Measurements from ENCODE around the gene CCDC142.
"Not testable (repeated sequence)": the region's sequence is repeated elsewhere in the genome, so short reads cannot be mapped to it uniquely, and the experiment has no call there.

The CCDC142 gene

DNA sequence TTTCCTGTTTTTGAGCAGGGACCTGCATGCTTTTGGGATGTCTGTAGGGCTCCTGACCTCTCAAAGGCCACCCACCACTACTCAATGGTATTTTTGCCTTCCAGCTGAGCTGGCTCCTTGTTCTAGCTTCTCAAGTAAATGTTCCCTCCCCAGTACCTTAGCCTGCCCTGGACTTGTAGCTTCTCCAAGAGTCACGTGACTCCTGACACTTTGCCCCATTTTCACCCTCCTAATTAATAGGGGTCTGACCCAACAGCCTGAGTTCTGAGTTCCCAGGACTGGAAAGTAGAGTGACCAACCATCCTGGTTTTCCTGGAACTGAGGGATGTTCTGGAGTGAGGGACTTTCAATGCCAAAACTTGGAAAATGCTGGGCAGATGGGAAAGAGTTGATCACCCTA is 12.6 kb upstream of the CCDC142 start:
- Histone ChIP-seq H3K36me3 (ENCODE audit: control insufficient read depth, insufficient read depth, low read length) (peaks cover 42% of the 10 kb centered on the region), H3K9me3 (ENCODE audit: control insufficient read depth, low read length) (no peaks in the 10 kb centered on the region), H3K4me3 (ENCODE audit: extremely low read depth, insufficient read depth, low read length, poor library complexity, severe bottlenecking) (no peak overlapping the region), H3K27ac (ENCODE audit: low read depth, low read length, severe bottlenecking) (no peak overlapping the region), H3K4me1 (ENCODE audit: control insufficient read depth, insufficient read depth, low read length, poor library complexity, severe bottlenecking) (peaks cover 13% of the 10 kb centered on the region)
- 100% methylated on average over 1 of the region's 1 CpG; no CpG with 5 or more reads in 1 of the 2 experiments for WGBS, 2 experiments (ENCODE audit: insufficient coverage in 2 of 2)

- 92 to 98% methylated on average over 3 of the region's 3 CpGs for WGBS, 2 experiments (ENCODE audit: insufficient coverage in 2 of 2)
- no peaks in the 10 kb centered on the region for H3K9me3 ChIP-seq (ENCODE audit: control insufficient read depth, low read length)
- no peak overlapping the region for H3K27ac ChIP-seq (ENCODE audit: low read depth, low read length, severe bottlenecking)
- H3K4me3 ChIP-seq (ENCODE audit: extremely low read depth, insufficient read depth, low read length, poor library complexity, severe bottlenecking) = no peak overlapping the region
- H3K36me3 ChIP-seq (ENCODE audit: control insufficient read depth, insufficient read depth, low read length) = peaks cover 47% of the 10 kb centered on the region
- peaks cover 6% of the 10 kb centered on the region for H3K4me1 ChIP-seq (ENCODE audit: control insufficient read depth, insufficient read depth, low read length, poor library complexity, severe bottlenecking)
Observed at GRCh38 chr2:74493546-74493945, 10.7 kb upstream of the CCDC142 start.

DNA sequence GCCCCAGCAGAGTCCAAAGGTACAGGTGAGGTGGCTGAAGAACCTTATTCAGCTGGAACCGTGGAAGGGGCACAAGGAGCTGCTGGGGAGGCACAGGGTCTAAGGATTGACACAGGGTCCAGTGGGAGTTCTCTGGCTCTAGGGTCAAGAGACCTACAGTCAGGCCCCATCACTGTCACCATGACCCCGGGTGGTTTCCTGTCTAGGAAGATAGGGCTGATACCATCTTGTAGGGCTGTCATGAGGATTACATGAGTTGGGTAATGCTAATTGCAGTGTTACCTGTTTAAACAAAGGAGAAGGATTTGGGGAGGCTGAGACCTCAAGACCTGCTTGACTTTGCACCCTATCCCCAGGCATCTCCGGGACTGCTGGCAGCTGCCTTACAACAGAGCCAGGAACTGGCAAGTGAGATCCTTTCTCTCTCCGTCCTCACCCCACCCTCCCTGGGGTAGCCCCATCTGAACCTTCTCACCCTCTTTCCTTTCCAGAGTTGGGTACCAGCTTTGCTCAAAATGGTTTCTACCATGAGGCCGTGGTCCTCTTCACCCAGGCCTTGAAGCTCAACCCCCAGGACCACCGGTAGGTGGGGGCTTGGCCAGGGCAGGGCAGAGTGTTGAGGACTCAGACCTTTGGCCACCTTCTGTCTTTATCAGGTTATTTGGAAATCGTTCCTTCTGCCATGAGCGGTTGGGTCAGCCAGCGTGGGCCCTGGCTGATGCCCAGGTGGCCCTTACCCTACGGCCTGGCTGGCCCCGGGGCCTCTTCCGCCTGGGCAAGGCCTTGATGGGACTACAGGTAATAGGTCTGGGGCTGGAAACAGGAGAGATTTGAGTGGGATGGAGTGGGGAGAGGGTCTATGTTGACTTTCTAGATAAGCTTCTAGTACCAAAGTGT is 9.1 kb upstream of the CCDC142 start:
- H3K36me3 ChIP-seq (ENCODE audit: control insufficient read depth, insufficient read depth, low read length) = peaks cover 59% of the 10 kb centered on the region
- H3K4me1 ChIP-seq (ENCODE audit: control insufficient read depth, insufficient read depth, low read length, poor library complexity, severe bottlenecking) = no peaks in the 10 kb centered on the region
- no peak overlapping the region for H3K4me3 ChIP-seq (ENCODE audit: extremely low read depth, insufficient read depth, low read length, poor library complexity, severe bottlenecking)
- WGBS, 2 experiments (ENCODE audit: insufficient coverage in 2 of 2) = 97 to 99% methylated on average over 8 to 10 of the region's 12 CpGs
- H3K9me3 ChIP-seq (ENCODE audit: control insufficient read depth, low read length) = no peaks in the 10 kb centered on the region
- H3K27ac ChIP-seq (ENCODE audit: low read depth, low read length, severe bottlenecking) = no peak overlapping the region

DNA sequence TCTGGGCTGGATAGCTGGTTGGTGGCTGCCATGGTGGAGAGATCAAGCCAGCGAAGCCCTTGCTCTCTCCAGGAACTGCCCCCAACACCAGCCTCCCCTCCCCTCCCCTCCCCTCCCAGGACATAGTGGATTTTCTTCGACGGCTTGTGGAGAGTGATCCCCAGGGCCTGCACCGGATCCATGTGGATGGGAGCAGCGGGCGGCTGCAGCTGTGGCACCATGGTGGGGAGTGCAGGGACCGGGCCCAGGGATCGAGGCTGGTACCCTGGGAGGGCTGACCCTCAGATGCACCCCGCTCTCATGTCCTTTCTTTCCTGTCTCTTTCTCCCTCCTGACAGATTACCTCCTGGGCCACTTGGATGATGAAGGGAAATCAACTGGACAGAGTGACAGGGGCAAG is 7.1 kb upstream of the CCDC142 start:
- no peak overlapping the region for H3K27ac ChIP-seq (ENCODE audit: low read depth, low read length, severe bottlenecking)
- H3K36me3 ChIP-seq (ENCODE audit: control insufficient read depth, insufficient read depth, low read length) = peaks cover 67% of the 10 kb centered on the region
- no peaks in the 10 kb centered on the region for H3K9me3 ChIP-seq (ENCODE audit: control insufficient read depth, low read length)
- no peaks in the 10 kb centered on the region for H3K4me1 ChIP-seq (ENCODE audit: control insufficient read depth, insufficient read depth, low read length, poor library complexity, severe bottlenecking)
- H3K4me3 ChIP-seq (ENCODE audit: extremely low read depth, insufficient read depth, low read length, poor library complexity, severe bottlenecking) = no peak overlapping the region
- WGBS, 2 experiments (ENCODE audit: insufficient coverage in 2 of 2) = 97 to 100% methylated on average over 6 of the region's 9 CpGs

DNA sequence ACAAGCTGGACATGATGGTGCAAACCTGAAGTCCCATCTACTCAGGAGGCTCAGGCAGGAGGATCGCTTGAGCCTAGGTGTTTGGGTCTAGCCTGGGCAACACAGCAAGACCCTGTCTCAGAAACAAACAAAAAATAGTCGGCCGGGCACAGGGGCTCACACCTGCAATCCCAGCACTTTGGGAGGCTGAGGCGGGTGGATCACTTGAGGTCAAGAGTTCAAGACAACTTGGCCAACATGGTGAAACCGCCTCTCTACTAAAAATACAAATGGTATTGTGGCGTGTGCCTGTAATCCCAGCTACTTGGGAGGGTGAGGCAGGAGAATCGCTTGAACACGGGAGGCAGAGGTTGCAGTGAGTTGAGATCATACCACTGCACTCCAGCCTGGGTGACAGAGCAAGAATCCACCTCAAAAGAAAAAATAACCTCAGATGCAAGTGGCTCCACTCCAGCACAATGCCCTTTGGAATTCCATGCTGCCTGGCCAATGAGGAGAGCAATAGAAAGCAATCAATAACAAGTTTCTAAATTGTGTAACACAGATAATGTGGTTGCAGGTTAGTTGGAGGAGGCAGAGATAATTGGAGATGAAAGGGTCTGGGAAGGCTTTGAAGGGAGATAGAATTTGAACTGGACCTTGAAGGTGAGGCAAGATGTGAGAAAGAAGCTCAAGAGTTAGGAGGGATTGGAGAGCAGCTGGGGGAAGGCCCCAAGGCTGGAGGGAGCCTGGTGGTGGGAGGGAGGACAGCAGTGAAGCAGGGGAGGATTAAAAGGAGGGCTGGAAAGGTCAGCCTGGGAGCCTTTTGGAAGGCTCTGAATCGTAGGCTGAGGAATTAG is 6.1 kb upstream of the CCDC142 start:
- WGBS, 2 experiments (ENCODE audit: insufficient coverage in 2 of 2) = 83 to 92% methylated on average over 5 to 7 of the region's 9 CpGs
- Histone ChIP-seq H3K36me3 (ENCODE audit: control insufficient read depth, insufficient read depth, low read length) (peaks cover 59% of the 10 kb centered on the region), H3K4me1 (ENCODE audit: control insufficient read depth, insufficient read depth, low read length, poor library complexity, severe bottlenecking) (no peaks in the 10 kb centered on the region), H3K4me3 (ENCODE audit: extremely low read depth, insufficient read depth, low read length, poor library complexity, severe bottlenecking) (no peak overlapping the region), H3K27ac (ENCODE audit: low read depth, low read length, severe bottlenecking) (no peak overlapping the region), H3K9me3 (ENCODE audit: control insufficient read depth, low read length) (no peaks in the 10 kb centered on the region)

GRCh38 chr2:74486141-74486540 is 3.3 kb upstream of the CCDC142 start:
- Histone ChIP-seq H3K27ac (ENCODE audit: low read depth, low read length, severe bottlenecking) (no peak overlapping the region), H3K9me3 (ENCODE audit: control insufficient read depth, low read length) (no peaks in the 10 kb centered on the region), H3K4me3 (ENCODE audit: extremely low read depth, insufficient read depth, low read length, poor library complexity, severe bottlenecking) (no peak overlapping the region), H3K4me1 (ENCODE audit: control insufficient read depth, insufficient read depth, low read length, poor library complexity, severe bottlenecking) (peaks cover 3% of the 10 kb centered on the region), H3K36me3 (ENCODE audit: control insufficient read depth, insufficient read depth, low read length) (peaks cover 42% of the 10 kb centered on the region)
- 100% methylated on average over 2 of the region's 2 CpGs for WGBS, 2 experiments (ENCODE audit: insufficient coverage in 2 of 2)

- Histone ChIP-seq H3K4me3 (ENCODE audit: extremely low read depth, insufficient read depth, low read length, poor library complexity, severe bottlenecking) (peak overlapping the region; percentile 79), H3K36me3 (ENCODE audit: control insufficient read depth, insufficient read depth, low read length) (peaks cover 45% of the 10 kb centered on the region)
- WGBS, 2 experiments (ENCODE audit: insufficient coverage in 2 of 2) = 90 to 91% methylated on average over 13 to 15 of the region's 19 CpGs
- H3K4me1 ChIP-seq (ENCODE audit: control insufficient read depth, insufficient read depth, low read length, poor library complexity, severe bottlenecking); H3K9me3 ChIP-seq (ENCODE audit: control insufficient read depth, low read length); H3K27ac ChIP-seq (ENCODE audit: low read depth, low read length, severe bottlenecking): not testable (repeated sequence)
Observed at GRCh38 chr2:74483675-74484164, 922 bp upstream of the CCDC142 start.

DNA sequence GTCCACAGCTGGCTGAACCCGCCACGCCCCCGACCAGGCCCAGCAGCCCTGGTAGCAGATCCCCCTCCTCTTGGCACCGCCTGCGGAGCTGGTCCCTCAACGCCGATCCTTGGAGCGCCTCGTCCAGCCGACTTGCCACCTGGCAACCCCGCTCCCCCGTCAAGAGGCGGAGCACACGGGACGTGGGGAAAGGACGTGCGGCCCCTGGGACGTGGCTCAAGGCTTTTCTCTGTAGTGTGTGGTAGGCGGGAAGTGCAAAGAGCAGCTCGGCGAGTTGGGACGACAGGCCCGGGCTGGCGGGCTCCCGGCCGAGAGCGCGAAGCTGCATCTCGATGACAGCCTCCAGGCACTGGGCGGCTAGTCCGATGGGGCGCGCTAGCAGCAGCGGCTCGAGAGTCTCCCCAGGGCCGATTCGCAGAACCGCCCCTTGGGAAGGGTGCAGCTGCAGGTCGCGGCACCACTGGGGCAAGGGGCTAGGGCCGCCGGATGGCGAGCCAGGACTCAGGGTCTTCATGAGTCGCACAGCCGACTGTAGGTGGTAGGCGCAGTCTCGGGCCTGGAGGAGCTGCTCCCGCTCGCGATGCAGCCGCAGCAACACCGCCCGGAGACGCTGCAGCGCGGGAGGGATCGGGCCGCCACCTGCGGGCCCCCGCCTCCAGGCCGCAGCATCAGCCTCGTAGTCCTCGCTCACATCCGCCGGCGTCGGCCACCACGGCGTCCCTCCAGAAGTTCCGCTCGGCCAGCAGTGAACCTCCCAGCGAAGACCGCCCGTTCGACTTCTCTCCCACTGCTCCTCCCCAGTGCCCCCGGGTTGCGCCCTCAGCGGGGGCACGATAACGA is 617 bp downstream of the CCDC142 start:
- Histone ChIP-seq H3K27ac (ENCODE audit: low read depth, low read length, severe bottlenecking) (peak overlapping the region; percentile 81), H3K4me3 (ENCODE audit: extremely low read depth, insufficient read depth, low read length, poor library complexity, severe bottlenecking) (peak overlapping the region; percentile 79), H3K4me1 (ENCODE audit: control insufficient read depth, insufficient read depth, low read length, poor library complexity, severe bottlenecking) (peaks cover 4% of the 10 kb centered on the region), H3K9me3 (ENCODE audit: control insufficient read depth, low read length) (no peaks in the 10 kb centered on the region), H3K36me3 (ENCODE audit: control insufficient read depth, insufficient read depth, low read length) (peaks cover 48% of the 10 kb centered on the region)
- 1 to 2% methylated on average over 64 to 76 of the region's 80 CpGs for WGBS, 2 experiments (ENCODE audit: insufficient coverage in 2 of 2)

GRCh38 chr2:74481431-74481830 is 1.4 kb downstream of the CCDC142 start:
- Histone ChIP-seq H3K4me1 (ENCODE audit: control insufficient read depth, insufficient read depth, low read length, poor library complexity, severe bottlenecking) (peaks cover 4% of the 10 kb centered on the region), H3K36me3 (ENCODE audit: control insufficient read depth, insufficient read depth, low read length) (peaks cover 50% of the 10 kb centered on the region), H3K27ac (ENCODE audit: low read depth, low read length, severe bottlenecking) (no peak overlapping the region), H3K9me3 (ENCODE audit: control insufficient read depth, low read length) (no peaks in the 10 kb centered on the region), H3K4me3 (ENCODE audit: extremely low read depth, insufficient read depth, low read length, poor library complexity, severe bottlenecking) (peak overlapping the region; percentile 79)
- WGBS, 2 experiments (ENCODE audit: insufficient coverage in 2 of 2) = 88 to 100% methylated on average over 1 to 2 of the region's 3 CpGs

- WGBS, 2 experiments (ENCODE audit: insufficient coverage in 2 of 2) = 97 to 98% methylated on average over 4 to 5 of the region's 5 CpGs
Observed at GRCh38 chr2:74474899-74475298, 7.9 kb downstream of the CCDC142 start.

More at GRCh38 chr2:74474899-74475298, 7.9 kb downstream of the CCDC142 start:
- H3K9me3 ChIP-seq (ENCODE audit: control insufficient read depth, low read length) = no peaks in the 10 kb centered on the region
- peaks cover 50% of the 10 kb centered on the region for H3K36me3 ChIP-seq (ENCODE audit: control insufficient read depth, insufficient read depth, low read length)
- no peak overlapping the region for H3K27ac ChIP-seq (ENCODE audit: low read depth, low read length, severe bottlenecking)
- peaks cover 7% of the 10 kb centered on the region for H3K4me1 ChIP-seq (ENCODE audit: control insufficient read depth, insufficient read depth, low read length, poor library complexity, severe bottlenecking)
- H3K4me3 ChIP-seq (ENCODE audit: extremely low read depth, insufficient read depth, low read length, poor library complexity, severe bottlenecking) = no peak overlapping the region

All from mesodermal cell (in vitro differentiated cells).